ENCODE measurements around the gene MYRIP. TPM values are rescaled to one million over a fixed set of nuclear protein-coding genes. Genes with fewer than 3 reads are reported as not detected.

Gene MYRIP
- total RNA-seq, 1 experiment from 2014 or later = not detected

GRCh38 chr3:39849992-39850715 is 40.7 kb downstream of the MYRIP start:
- Histone ChIP-seq H3K27ac (ENCODE audit: low read length) (no peak overlapping the region), H4K20me1 (ENCODE audit: low read length) (no peaks in the 10 kb centered on the region), H3F3A (ENCODE audit: low read length, unreplicated experiment) (no peaks in the 10 kb centered on the region), H2AFZ (ENCODE audit: low read length) (no peak overlapping the region), H3K4me3 (ENCODE audit: low read length) (no peak overlapping the region), H3K27me3 (ENCODE audit: low read length) (no peaks in the 10 kb centered on the region), H3K79me2 (ENCODE audit: low read length) (no peaks in the 10 kb centered on the region), H3K9ac (ENCODE audit: low read length) (no peak overlapping the region), H3K36me3 (ENCODE audit: low read depth, low read length) (no peaks in the 10 kb centered on the region), H3K4me2 (ENCODE audit: low read length) (no peak overlapping the region), H3K4me1 (ENCODE audit: insufficient read depth, low read length) (no peaks in the 10 kb centered on the region), H3K9me2 (replicated peaks; ENCODE audit: low read length) (no peaks in the 10 kb centered on the region), H3K9me3 (ENCODE audit: low read length) (0 out of 2 replicates have a peak, but pooled peaks cover 4% of the 10 kb centered on the region)
- ChIA-PET CTCF (no interaction called here), POLR2A (ENCODE audit: unreplicated experiment) (no interaction called here)
- DNase-seq = no peak
- TF ChIP-seq EZH2phosphoT487 (IDR thresholded peaks at IDR 0.05; ENCODE audit: borderline replicate concordance, low read length) (no peak), EZH2 (IDR thresholded peaks at IDR 0.05; ENCODE audit: low read length, unreplicated experiment) (no peak), CTCF (conservative IDR thresholded peaks at IDR 0.05; ENCODE audit: low read depth, low read length) (no peak)
- no peak for ATAC-seq
- intact Hi-C loops (cut with micrococcal nuclease) = no loop called here
- no TSS peak for BruUV-seq (replicated peaks)

DNA sequence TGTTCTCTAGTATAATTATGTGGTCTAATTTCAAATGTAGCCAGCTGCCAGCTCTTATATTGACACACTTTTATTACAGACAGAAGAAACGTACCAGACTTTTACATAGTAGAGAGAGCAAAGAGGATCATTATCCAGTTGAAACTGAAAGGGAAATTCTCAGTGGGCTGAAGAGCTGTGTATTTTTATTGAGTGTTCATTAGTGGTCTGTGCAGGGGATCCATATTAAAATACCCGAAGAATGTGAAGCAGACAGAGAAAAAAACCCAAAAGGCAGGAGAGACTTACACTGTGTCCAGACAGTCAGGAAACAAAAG is 41.3 kb downstream of the MYRIP start:
- Histone ChIP-seq H3K27ac (ENCODE audit: low read length) (no peak overlapping the region), H2AFZ (ENCODE audit: low read length) (no peak overlapping the region), H3K9me2 (replicated peaks; ENCODE audit: low read length) (no peaks in the 10 kb centered on the region), H3K36me3 (ENCODE audit: low read depth, low read length) (no peaks in the 10 kb centered on the region), H3K4me2 (ENCODE audit: low read length) (no peak overlapping the region), H3F3A (ENCODE audit: low read length, unreplicated experiment) (no peaks in the 10 kb centered on the region), H3K9ac (ENCODE audit: low read length) (no peak overlapping the region), H3K27me3 (ENCODE audit: low read length) (no peaks in the 10 kb centered on the region), H3K4me1 (ENCODE audit: insufficient read depth, low read length) (no peaks in the 10 kb centered on the region), H3K4me3 (ENCODE audit: low read length) (no peak overlapping the region), H4K20me1 (ENCODE audit: low read length) (no peaks in the 10 kb centered on the region), H3K79me2 (ENCODE audit: low read length) (no peaks in the 10 kb centered on the region), H3K9me3 (ENCODE audit: low read length) (0 out of 2 replicates have a peak, but pooled peaks cover 4% of the 10 kb centered on the region)
- BruUV-seq (replicated peaks) = no TSS peak
- ATAC-seq = no peak
- POLR2A ChIA-PET (ENCODE audit: unreplicated experiment) = no interaction called here
- TF ChIP-seq EZH2phosphoT487 (IDR thresholded peaks at IDR 0.05; ENCODE audit: borderline replicate concordance, low read length) = no peak
- TF ChIP-seq EZH2 (IDR thresholded peaks at IDR 0.05; ENCODE audit: low read length, unreplicated experiment) = no peak
- TF ChIP-seq CTCF (conservative IDR thresholded peaks at IDR 0.05; ENCODE audit: low read depth, low read length) = no peak
- CTCF ChIA-PET = no interaction called here
- no peak for DNase-seq
- intact Hi-C loops (cut with micrococcal nuclease) = no loop called here

DNA sequence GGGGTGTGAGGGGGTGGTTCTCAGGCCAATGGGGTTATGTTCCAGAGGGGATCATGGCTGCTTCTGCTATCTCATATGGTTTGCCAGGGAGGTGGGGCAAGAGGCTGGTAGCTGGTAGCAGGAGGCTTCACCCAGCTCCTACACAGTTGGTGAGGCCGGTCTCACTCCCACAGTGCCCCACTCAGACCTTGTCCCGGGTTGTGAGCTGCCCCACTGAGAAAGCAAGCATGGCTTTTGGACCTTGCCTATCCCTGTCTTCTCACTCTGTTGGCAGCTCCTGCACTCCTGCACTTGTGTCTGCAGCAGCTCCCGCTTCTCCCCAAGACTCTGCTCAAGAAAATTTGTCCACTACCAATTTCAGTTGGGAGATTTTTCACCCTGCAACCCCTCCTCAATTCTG is 46.1 kb downstream of the MYRIP start:
- ChIA-PET CTCF (no interaction called here), POLR2A (ENCODE audit: unreplicated experiment) (no interaction called here)
- Histone ChIP-seq H2AFZ (ENCODE audit: low read length) (no peak overlapping the region), H3F3A (ENCODE audit: low read length, unreplicated experiment) (no peaks in the 10 kb centered on the region), H3K9ac (ENCODE audit: low read length) (no peak overlapping the region), H3K27me3 (ENCODE audit: low read length) (no peaks in the 10 kb centered on the region), H3K79me2 (ENCODE audit: low read length) (no peaks in the 10 kb centered on the region), H4K20me1 (ENCODE audit: low read length) (no peaks in the 10 kb centered on the region), H3K9me3 (ENCODE audit: low read length) (0 out of 2 replicates have a peak, but pooled peaks cover 5% of the 10 kb centered on the region), H3K27ac (ENCODE audit: low read length) (no peak overlapping the region), H3K9me2 (replicated peaks; ENCODE audit: low read length) (no peaks in the 10 kb centered on the region), H3K4me3 (ENCODE audit: low read length) (no peak overlapping the region), H3K4me1 (ENCODE audit: insufficient read depth, low read length) (no peaks in the 10 kb centered on the region), H3K36me3 (ENCODE audit: low read depth, low read length) (no peaks in the 10 kb centered on the region), H3K4me2 (ENCODE audit: low read length) (no peak overlapping the region)
- no peak for ATAC-seq
- no peak for DNase-seq
- no peak for TF ChIP-seq CTCF (conservative IDR thresholded peaks at IDR 0.05; ENCODE audit: low read depth, low read length)
- no peak for TF ChIP-seq EZH2 (IDR thresholded peaks at IDR 0.05; ENCODE audit: low read length, unreplicated experiment)
- TF ChIP-seq EZH2phosphoT487 (IDR thresholded peaks at IDR 0.05; ENCODE audit: borderline replicate concordance, low read length) = no peak
- no TSS peak for BruUV-seq (replicated peaks)
- intact Hi-C loops (cut with micrococcal nuclease) = no loop called here
